GM23248 (cell line): ENCODE data around the gene DIAPH3.

Source experiments
- EZH2 ChIP-seq: fragments of 200-600 bp; sonication (generic); IDR thresholded peaks from 2 replicates; pipeline ENCODE4 v1.6.1; 2018; ENCODE audit warnings: antibody characterized with exemption, mild to moderate bottlenecking; ENCODE audit not compliant: insufficient read depth, poor library complexity, severe bottlenecking
- EZH2phosphoT487 ChIP-seq: fragments of 200-600 bp; sonication (generic); IDR thresholded peaks from 2 replicates; pipeline ENCODE4 v1.6.1; 2018; ENCODE audit warnings: antibody characterized with exemption, moderate library complexity, mild to moderate bottlenecking, low read depth; ENCODE audit not compliant: insufficient read depth

GRCh38 chr13:60170414-60170813 is 6.7 kb upstream of the DIAPH3 start:
- no peak for TF ChIP-seq EZH2
- no peak for TF ChIP-seq EZH2phosphoT487
